Measurements from ENCODE around the gene FOXP1. TPM values are rescaled to one million over a fixed set of nuclear protein-coding genes. Genes with fewer than 3 reads are reported as not detected.

FOXP1 gene
- total and polyA plus RNA-seq, 9 of the 15 experiments (the other 6 are each of a cell fraction or from before 2014, with no cell fraction given), result 7.7 to 34.5 (median 13.7) TPM

DNA sequence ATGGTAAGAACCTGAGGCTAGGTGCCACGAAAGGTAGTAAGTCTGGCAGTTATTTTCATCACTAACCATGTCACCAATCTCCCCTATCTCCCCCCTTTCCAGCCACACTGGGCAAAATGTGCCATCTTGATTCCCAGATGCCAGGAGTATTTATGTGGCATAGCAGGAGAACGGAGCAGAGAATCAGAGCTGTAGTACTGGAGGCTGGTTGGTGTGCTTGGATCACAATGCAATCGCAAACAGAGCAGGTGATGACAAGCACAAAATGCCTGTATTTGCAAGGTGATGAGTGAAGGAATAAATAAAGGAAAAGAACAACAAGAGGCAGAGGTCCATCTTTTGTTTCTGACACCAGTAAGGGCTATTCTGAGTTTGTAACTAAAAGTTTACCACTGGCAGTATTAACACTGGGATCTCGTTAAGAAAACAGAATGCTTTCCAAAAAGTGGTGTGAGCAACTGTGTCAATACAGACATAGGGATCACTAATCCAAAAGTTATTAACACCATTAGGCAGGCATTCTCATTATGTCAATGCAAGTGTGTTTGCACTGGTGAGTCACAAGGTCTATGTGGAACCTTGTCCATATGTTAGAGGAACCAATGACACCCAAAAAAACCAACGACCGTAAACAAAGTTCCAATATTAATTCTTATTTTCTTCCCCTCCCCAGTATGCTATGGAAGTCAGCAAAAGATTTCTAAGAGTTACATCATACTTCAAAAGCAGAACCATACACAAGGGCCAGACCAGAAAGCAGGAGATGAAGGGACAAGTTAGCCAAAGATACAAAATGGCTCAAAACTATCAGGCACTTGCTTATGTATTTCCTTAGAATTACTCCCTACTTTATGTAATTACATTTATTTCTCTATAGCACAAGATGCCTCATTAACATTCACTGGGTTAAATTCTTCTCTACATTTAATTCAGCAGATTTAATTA lies 556.6 kb downstream of the FOXP1 start (continued):
- TF ChIP-seq ZBTB9 (CRISPR knock-in tag; IDR thresholded peaks at IDR 0.05) (no peak), ZNF436 (CRISPR knock-in tag; IDR thresholded peaks at IDR 0.05) (no peak), ZNF146 (CRISPR knock-in tag; IDR thresholded peaks at IDR 0.05; ENCODE audit: unreplicated experiment) (no peak), MECOM (CRISPR knock-in tag; IDR thresholded peaks at IDR 0.05) (peak; percentile 56; the same call in 1 of the 2 replicates), ZEB2 (IDR thresholded peaks at IDR 0.05) (no peak), NFIX (CRISPR knock-in tag; IDR thresholded peaks at IDR 0.05; ENCODE audit: low read depth) (no peak), MEF2D (tag; conservative IDR thresholded peaks at IDR 0.05; ENCODE audit: low read depth) (no peak), HMGN3 (IDR thresholded peaks at IDR 0.05; ENCODE audit: borderline replicate concordance, extremely low read depth, insufficient read length, low read depth, low read length) (no peak), SNIP1 (IDR thresholded peaks at IDR 0.05; ENCODE audit: low read depth) (no peak), ZNF197 (CRISPR knock-in tag; IDR thresholded peaks at IDR 0.05; ENCODE audit: low read depth) (no peak), RB1 (IDR thresholded peaks at IDR 0.05; ENCODE audit: low read depth) (no peak), ZNF3 (CRISPR knock-in tag; IDR thresholded peaks at IDR 0.05) (no peak), FIP1L1 (IDR thresholded peaks at IDR 0.05; ENCODE audit: low read depth, low read length, poor library complexity, severe bottlenecking) (no peak), ZNF12 (CRISPR knock-in tag; IDR thresholded peaks at IDR 0.05) (no peak), CBFB (CRISPR knock-in tag; IDR thresholded peaks at IDR 0.05) (no peak), FOXA3 (CRISPR knock-in tag; conservative IDR thresholded peaks at IDR 0.05 in 1 of 2, IDR thresholded peaks at IDR 0.05 in 1 of 2) (0 out of 4 replicates have a peak, but pooled peaks of 1 of the 2 experiments have one; percentile 33), CEBPG (CRISPR knock-in tag; IDR thresholded peaks at IDR 0.05) (peak; percentile 77), CEBPG (tag; conservative IDR thresholded peaks at IDR 0.05 in 1 of 2, IDR thresholded peaks at IDR 0.05 in 1 of 2) (peak; percentile 66 to 94), ZNF764 (CRISPR knock-in tag; IDR thresholded peaks at IDR 0.05; ENCODE audit: low read depth) (no peak), FOXP1 (CRISPR knock-in tag; IDR thresholded peaks at IDR 0.05) (no peak), ZC3H8 (IDR thresholded peaks at IDR 0.05) (no peak), TBP (optimal IDR thresholded peaks at IDR 0.05; ENCODE audit: low read depth, low read length) (no peak), L3MBTL2 (IDR thresholded peaks at IDR 0.05) (peak; percentile 30; the same call in 1 of the 2 replicates), RNF2 (IDR thresholded peaks at IDR 0.05) (no peak), C11orf30 (IDR thresholded peaks at IDR 0.05; ENCODE audit: low read depth) (no peak)
- TF ChIP-seq, protein P1, sequence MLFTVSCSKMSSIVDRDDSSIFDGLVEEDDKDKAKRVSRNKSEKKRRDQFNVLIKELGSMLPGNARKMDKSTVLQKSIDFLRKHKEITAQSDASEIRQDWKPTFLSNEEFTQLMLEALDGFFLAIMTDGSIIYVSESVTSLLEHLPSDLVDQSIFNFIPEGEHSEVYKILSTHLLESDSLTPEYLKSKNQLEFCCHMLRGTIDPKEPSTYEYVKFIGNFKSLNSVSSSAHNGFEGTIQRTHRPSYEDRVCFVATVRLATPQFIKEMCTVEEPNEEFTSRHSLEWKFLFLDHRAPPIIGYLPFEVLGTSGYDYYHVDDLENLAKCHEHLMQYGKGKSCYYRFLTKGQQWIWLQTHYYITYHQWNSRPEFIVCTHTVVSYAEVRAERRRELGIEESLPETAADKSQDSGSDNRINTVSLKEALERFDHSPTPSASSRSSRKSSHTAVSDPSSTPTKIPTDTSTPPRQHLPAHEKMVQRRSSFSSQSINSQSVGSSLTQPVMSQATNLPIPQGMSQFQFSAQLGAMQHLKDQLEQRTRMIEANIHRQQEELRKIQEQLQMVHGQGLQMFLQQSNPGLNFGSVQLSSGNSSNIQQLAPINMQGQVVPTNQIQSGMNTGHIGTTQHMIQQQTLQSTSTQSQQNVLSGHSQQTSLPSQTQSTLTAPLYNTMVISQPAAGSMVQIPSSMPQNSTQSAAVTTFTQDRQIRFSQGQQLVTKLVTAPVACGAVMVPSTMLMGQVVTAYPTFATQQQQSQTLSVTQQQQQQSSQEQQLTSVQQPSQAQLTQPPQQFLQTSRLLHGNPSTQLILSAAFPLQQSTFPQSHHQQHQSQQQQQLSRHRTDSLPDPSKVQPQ (CRISPR knock-in tag; IDR thresholded peaks at IDR 0.05; ENCODE audit: borderline replicate concordance), result no peak
